CD4-positive, alpha-beta T cell treated with Interleukin-4 for 4 hours (primary cell): ENCODE measurements around the gene COX10.
"Not testable (repeated sequence)": the region's sequence is repeated elsewhere in the genome, so short reads cannot be mapped to it uniquely, and the experiment has no call there.

Experiments
- DNase-seq: peaks from one replicate; pipeline ENCODE4 v3.0.0-alpha.2; 2020

The COX10 gene

DNA sequence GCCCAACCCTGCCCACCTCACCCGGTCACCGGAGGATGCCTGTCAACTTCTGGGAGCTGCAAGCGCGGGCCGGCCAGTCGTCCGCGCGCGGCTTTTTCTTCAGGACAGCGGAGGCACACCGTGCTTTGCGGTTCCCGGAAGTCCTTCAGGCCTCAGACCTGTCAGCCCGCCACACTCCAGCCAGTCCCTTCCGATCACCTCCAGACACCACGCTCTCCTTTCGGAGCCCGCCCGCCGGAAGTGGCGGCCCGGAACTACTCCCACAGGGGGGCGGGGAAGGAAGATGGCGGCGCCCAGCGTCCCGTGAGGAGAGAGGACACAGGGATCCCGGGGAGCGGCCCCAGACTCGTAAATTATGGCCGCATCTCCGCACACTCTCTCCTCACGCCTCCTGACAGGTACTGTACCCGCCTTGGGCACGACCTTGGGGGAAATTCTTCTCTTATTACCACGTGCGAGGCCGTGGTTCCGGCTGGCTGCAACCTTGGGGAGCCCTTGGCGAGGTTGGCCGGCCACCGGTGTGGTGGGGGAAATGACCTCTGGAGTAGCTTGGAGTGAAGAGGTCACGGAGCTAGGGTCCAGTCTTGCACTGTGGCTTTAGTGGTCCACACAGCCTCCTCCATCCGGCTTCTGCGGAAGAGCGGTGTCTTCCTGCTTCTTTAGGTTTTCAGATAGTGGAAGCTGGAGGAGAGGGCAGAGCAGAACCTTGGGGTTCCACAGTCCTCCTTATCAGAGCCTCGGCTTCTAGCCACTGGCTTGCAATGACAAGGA lies at the start of gene COX10:
Gene COX10, plus strand, starts transcription at position 254 of the 771 bp plus-strand sequence. Its CDS starts 102 bp downstream, at position 356.
- DNase-seq, result peak; percentile 79

DNA sequence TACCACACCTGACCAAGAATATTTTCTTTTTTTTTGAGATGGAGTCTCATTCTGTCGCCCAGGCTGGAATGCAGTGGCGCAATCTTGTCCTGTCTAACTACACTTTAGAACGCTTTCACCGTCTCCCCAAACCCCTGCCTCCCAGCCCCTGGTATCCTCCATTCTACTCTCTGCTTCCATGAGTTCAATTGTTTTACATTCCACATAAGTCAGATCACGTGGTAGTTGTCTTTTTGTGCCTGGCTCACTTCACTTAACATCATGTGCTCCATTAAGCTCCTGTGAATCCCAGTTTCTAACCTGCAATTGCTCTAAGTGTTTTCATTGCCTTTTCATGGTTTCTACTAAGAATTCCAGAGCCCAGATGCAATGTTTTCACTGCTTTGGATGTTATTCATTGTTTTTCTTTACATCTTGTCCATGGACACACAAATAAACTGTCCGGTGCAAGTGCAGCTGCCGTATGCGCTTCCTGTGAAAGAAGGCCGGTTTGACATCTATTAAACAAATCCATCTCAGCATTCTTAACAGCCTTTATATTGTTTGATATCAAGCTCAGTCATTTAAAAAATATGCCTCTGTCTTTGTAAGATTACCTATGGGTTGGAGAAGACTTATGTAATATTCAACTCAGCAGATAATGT lies 47.5 kb upstream of the COX10 start:
- DNase-seq, result not testable (repeated sequence)

DNA sequence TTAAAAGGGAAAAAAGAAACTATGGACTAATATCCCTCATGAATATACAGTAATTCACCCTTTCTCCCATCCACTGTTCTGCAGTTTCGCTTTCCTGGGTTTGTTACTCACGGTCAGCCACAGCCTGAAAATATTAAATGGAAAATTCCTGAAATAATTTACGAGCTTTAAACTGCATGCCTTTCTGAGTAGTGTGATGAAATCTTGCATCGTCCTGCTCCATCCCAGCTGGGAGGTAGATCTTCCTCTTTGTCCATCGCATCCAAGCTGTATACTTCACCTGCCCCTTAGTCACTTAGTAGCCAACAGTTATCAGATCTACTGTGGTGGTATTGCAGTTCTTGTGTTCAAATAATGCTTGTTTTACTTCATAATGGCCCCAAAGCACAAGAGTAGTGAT lies 39.5 kb upstream of the COX10 start:
- DNase-seq, result not testable (repeated sequence)

DNA sequence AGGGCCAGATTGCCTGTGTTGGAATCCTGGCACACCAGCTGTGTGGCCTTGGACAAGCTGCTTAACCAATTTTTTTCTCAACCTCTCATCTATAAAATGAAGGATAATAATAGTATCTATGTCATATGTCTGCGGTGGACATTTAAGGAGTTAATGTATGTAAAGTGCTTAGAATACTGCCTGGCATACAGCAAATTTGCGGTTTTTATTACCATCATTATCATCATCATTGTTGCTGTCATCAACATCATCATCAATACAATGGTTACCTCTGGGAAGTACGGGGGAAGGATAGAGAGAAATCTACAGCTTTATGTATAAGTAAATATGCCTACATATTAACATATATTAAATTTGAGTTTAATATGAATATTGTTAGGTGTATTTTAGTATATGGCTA lies 37.1 kb upstream of the COX10 start:
- DNase-seq, result no peak

DNA sequence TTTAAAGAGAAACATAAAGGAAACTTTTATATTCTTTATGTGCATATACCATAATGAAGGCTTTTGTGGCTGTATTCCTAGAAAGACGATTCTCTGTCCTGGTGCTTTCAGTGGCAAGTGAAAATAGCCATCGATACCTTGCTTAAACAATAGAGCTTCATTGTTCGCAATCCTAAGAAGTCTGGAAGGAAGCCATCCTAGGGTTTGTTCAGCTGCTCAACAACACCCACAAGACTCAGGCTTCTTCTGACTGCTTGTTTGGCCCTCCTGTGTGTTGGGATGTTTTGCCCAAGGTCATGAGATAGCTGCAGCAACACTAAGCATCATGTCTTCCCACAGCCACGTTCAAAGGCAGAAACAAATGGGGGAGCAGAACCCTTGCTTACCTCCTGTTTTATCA lies 36.1 kb upstream of the COX10 start:
- no peak for DNase-seq

DNA sequence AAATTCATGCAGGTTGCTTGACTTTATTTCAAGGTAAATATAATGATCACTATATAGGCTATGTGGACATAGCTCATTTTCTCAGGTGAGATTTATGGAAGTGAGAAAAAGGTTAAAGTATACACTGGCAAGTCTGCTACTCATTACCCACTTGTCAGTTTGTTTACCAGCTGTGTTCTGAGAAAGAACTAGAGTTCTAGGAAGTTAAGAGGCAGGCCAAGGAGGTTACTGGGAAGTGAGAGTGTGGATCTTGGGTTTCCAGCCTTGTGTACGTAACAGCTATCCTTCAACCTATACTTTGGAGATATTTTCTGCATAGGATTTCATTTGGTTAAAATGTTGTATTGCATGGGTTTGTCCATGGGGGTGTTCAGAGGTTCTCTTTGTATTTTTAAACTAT lies 31.9 kb upstream of the COX10 start:
- no peak for DNase-seq

DNA sequence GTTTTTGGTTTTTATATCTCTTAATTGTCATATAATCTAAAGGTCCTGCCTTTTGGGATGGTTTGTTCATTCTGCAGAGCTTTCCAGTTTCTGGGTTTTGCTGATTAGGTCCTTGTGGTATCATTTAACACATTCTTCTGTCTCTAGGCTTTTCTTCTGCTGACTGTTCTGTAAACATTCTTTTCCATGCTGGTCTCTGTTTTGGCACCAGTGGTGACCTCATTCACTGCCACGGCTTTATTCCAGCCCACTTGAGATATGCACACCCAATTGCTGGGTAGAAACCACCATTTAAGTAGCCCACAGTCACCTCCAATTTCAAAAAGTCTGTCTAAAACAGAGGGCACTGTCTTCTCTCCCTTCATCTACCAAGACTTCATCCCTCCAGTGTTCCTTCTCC lies 31.1 kb upstream of the COX10 start:
- no peak for DNase-seq

DNA sequence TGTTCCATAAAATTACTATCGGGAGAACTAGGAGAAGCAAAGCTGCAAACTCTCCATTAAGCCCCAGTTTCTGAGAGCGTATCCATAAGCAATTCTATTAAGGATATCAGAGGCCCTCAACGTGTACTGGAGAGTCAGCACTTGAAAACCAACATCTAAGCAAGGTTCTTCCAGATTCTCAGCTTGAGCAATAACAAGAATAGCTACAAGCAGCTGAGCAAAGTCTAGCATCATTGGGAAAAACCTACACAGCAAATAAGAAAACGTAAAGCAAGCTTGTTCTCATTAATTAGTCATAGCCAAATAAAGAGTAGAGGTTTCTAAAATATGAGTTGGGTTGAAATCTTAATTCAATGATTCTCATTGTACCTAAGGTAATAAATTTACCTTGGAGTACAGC lies 26.9 kb upstream of the COX10 start:
- DNase-seq, result no peak

DNA sequence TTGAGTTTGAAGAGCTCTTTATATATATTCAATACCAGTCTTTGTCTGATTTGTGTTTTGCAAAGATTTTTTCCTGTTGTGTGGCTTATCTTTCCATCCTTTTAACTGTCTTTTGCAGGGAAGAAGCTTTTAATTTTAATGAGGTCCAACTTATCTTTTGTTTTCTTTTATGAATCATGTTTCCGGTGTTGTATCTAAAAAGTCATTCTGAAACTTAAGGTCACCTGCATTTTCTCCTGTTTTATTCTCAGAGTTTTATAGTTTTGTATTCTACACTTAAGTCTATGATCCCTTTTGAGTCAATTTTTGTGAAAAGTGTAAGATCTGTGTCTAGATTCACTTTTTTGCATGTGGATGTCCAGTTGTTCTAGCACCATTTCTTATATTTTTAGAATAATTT lies 24.6 kb upstream of the COX10 start:
- no peak for DNase-seq

DNA sequence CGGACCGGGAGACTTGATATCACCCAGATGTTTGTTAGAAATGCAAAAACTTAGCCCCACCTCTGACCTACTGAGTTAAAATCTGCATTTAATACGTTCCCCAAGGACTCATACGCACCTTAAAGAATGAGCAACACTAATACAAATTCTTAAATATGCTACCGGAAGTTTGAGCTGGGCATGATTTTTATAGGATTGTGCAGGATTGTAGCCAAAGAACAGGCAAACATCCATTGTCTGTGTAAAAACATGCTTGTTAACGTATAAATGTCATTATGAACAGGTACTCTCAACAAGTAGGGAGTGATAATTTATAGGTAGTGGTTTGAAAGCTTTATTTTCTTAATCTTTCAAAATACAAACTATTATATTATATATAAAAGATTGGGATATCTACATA lies 22.3 kb upstream of the COX10 start:
- DNase-seq, result no peak

DNA sequence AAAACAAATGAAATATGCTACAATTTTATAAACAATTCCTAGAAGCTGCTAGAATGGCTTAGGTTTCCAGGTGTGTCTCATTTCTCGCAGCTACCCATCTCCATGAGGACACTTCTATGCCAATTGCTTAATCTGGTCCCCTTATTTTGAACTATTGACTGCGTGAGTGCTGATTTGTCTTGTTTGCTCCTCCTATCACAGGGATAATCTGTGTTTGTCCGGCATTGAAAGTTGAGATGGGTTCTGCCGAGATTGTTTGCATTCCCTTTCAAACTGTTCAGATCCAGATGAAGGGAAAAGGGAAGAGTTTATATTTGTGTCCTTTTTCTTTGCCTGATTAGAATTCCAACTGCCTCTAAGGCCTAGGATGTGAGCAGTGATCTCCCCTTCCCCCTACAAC lies 21.7 kb upstream of the COX10 start:
- DNase-seq, result no peak

DNA sequence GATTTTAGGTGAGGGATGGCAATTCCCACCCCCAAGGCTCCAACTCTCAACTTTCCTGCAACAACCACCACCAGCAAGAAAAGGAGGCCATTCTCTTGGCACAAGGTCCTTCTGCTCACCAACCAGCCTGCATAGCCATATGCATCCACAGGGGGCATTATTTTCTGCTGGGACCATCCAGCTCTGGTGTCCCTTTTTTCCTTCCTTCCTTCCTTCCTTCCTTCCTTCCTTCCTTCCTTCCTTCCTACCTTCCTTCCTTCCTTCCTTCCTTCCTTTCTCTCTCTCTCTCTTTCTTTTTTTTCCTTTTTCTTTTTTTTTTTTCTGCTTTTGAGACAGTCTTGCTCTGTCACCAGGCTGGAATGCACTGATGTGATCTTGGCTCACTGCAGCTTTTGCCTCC lies 21.1 kb upstream of the COX10 start:
- no peak for DNase-seq

DNA sequence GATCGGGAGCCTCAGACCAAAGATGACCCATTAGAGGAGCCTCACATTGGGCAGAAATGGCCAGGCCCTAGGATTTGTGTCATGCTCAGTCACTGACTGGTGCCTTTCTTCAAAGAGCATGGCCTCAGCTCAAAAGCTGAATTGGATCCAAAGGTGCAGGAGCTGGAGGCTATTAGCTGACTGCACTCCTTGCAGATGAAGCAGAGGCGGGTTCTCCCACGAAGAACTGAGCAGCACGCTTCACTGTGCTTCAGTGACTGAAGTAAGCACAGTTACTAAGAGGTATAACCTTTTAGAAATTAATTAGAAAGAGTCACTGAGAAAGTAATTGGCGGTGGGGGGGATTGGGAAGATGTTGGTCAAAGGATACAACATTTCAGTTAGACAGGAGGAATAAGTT lies 18.7 kb upstream of the COX10 start:
- DNase-seq, result no peak

DNA sequence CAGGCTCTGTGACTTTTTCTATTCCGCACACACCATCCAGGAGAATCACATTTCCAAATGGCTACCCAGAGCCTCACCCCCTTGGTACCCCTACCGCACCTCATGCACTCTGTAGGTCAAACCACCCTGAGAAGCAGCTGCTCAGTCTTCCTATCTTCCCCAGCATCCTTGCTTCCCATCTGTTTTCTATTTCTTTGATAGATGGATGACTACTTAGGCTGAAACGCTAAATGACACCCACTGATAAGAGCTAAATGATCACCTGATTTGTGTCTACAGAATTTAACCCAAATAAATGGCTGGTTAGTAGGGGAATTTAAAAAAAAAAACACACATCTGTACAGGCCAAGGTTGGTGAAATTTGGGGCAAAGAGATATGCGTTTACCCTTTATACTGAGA lies 17.6 kb upstream of the COX10 start:
- no peak for DNase-seq

DNA sequence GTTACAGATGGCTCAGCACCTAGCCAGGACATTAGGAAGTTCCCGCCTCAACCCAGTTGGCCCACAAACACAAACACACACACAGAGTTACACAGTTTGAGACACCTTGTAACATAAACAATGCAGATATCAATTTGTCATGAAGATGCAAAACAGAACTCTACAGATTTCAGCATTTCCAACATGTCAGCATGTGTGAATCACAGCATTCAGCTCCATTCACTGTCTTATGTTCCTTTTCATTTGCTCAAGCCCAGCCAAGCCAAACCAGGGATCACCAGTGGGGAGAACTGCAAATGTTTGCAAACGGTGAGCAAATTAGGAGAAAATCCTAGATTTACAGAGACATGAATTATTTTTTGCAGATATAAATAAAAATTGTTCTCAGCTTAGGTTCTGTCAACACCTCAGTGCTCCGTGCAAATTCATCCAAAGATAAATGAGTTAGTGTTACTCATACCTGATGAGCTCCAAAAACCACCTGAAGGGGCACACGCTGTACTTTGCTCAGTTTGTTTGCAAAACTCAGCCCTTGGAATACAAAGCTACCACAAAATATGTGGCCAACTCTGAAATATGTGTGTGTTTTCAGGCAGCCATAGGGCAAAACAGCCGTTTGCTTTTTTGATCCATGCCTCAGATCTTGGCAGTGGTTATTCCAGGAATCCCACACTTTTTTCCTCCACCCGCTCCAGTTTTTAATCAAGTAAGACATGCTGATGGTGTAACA lies 16.3 kb upstream of the COX10 start:
- no peak for DNase-seq

DNA sequence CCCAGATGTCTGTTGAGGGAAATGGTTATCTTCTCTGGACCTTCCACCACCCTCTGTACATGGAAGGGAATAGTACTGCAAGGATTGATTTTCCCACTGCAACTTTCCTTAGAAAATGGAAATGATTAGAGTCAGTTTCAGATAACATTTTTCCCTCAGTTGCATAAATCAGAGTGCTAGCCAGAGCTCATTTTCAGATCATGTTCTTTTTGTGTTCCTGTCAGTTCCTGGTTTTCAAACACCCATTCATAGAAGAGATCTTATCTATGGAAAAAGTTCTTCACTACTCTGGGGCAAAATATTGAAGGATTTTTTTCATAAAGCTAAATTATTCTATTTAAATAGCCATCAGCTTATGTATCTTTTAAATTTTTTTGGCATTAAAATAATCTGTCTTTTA lies 11.7 kb upstream of the COX10 start:
- no peak for DNase-seq

DNA sequence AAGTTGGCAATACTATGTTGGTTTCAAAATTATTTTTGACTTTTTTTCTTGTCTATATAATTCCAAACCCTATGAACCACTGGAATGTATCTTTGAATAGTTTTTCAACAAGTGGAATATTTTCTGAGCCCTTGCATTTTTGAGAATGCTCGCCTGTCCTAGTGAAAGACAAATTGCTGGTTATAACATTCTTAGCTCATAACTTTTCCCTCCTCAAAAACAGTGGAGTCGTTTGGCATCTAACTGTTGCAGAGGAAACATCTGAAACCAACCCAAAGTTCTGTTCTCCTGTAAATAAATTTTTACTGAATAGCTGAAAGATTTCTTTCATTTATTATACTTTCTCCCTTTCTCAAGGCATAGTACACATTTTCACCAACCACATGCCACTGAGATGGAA lies 11.3 kb upstream of the COX10 start:
- DNase-seq, result no peak

DNA sequence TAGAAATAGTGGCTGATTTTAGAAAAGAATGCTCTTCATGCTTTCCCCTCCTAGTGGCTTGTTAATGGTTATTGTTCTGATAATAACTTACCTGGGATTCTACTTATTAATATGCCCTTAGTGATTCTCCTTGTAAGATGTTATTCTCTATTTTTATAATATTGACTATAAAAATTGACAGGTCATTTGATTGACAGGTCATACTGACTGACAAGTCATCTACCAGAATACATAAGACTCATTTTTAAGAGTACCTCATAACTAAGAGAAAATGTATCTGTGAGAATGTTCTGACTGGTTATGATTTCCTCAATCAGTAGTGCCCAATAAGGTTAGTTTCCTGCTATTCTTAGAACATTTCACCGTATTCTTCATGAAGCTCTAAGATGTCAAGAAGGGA lies 8.6 kb upstream of the COX10 start:
- no peak for DNase-seq

DNA sequence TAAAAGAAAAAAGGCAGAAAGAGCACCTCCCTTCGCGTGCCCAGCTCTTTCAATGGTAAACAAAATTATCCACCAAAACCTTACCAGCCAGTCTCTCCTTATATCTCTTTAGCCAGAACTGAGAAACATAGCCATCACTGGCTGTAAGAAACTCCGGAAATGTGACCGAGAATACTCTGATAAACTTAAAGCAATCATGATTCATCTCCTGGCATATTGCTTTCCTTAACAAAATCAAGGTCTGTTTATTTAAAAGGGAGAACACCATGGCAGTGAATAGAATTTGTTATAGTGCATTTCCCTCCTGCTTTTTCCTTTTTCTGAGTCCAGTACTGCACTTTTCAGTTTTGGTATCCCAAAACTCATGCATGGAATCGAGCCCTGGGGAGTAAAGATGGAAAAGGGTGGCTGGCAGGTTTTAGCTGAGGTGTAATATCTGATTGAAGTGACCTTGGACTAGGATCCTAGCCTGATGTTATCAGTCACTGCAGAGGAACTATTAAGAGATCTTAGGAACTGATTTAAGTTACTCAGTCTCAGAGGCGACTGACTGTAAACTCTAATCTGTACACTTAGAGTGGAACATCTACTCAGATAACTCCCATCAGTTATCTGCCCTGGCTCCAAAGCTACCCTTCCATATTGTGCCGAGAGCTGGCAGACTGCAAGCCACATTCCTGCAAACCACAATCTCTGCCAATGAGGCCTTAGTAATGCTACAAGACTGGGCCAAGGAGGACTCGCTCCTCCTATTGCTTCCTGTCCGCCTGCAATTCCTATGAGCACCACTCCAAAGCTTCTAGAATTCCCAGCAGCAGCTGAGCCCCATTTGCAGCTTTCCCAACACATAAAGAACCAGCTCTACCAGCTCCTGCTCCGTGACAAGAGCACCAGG lies 7.4 kb upstream of the COX10 start:
- no peak for DNase-seq

DNA sequence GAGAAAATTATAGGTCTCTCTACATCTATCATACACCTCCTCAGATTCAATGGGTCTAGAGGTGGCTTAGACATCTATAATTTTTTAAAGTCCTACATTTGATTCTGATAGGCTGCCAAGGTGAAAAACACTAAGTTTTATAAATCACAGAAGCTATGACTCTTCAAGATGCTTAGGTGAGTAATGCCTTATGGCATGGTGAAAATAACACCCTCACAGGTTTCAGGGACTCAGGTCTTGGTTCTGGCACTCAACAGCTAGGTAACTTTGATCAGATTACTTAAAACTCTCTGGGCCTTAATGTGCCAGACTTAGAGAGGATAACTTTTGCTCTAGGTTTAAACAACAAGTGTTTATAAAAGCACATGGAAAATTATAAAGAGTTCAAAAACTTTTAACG lies 2.0 kb upstream of the COX10 start:
- no peak for DNase-seq

DNA sequence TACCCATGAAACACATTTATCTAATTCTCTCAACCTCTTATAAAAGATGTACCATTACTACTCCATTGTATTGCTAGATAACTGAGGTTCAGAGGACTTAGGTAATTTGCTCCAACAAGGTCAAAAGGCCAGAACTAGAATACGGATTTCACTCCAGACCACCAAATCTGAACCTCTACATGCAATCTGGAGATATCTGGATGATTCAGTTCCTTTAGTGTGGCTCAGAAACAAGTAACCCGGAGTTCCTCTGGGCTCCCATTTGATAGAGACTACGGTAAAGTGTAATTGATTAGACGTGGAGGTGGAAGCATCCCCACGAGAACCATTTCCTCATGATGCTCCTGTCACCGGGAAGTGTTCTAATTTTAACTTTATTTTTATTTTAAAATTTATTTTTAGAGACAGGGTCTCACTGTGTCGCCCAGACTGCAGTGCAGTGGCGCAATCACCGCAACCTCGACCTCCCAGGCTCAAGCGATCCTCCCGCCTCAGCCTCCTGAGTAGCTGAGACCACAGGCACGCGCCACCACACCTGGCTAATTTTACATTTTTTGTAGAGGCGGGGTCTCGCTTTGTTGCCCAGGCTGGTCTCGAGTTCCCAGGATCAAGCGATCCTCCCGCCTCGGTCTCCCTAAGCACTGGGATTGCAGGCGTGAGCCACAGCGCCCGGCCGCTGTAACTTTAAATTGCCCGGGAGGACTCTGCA lies 608 bp upstream of the COX10 start:
- no peak for DNase-seq

DNA sequence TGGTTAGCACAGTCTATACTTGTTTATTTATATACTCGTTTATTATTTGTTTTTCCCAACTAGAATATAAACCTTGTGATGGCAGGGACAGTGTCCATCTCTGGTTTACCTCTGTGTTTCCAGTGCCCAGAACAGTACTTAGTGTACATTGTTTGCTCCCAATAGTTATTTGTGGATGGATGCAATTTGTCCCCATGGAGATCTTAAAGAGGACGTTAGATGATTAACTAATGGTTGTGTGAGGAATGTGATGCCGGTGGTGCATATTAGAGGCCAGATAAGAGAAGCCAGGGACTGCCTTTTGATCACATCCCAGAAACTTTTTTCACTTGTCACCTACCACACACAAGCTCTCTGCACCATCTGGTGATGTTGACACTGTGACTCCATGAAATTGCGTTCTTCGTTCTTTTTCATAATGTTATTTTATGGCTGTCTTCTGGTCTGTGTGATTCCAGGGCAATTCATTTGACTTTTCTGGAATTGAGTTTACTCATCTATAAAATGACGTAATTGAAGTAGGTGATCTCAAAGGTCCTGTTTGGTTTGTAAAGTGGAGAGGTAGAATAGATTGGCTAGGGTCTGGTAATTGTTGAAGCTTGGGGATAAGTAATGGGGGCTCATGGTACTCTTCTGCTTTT lies 1.2 kb downstream of the COX10 start:
- DNase-seq, result no peak
